Natural killer cell (primary cell): Measurements from ENCODE around the gene KAT2B. TPM values are rescaled to one million over a fixed set of nuclear protein-coding genes. Genes with fewer than 3 reads are reported as not detected.
"Not testable (repeated sequence)": the region's sequence is repeated elsewhere in the genome, so short reads cannot be mapped to it uniquely, and the experiment has no call there.

Source experiments
- ATAC-seq, 3 donors: fragments of 150-1000 bp in 2 of 3; fragments of 200-7000 bp in 1 of 3; cut with Tn5 transposase; 1 replicate in 1 of 3; 2 replicates in 2 of 3; pipeline ENCODE4 v1.10.0; 2021; ENCODE audit warnings: mild to moderate bottlenecking in 2 of 3, moderate library complexity in 2 of 3
- DNase-seq, 2 donors: peaks; one replicate each; pipeline versions ENCODE4 v3.0.0 to v3.0.0-alpha.2; 2013 to 2021; ENCODE audit warnings: mixed read lengths in 1 of 2
- H3K27ac ChIP-seq: one replicate; pipeline ENCODE4 v1.5.1; 2013; ENCODE audit warnings: mild to moderate bottlenecking, low read length
- H3K27me3 ChIP-seq: one replicate; pipeline ENCODE4 v1.6.1; 2013; ENCODE audit warnings: low read length; ENCODE audit not compliant: control insufficient read depth, insufficient read depth
- H3K36me3 ChIP-seq: one replicate; pipeline ENCODE4 v1.6.1; 2013; ENCODE audit warnings: low read length; ENCODE audit not compliant: control insufficient read depth, insufficient read depth
- H3K4me1 ChIP-seq: one replicate; pipeline ENCODE4 v1.6.1; 2013; ENCODE audit warnings: low read length; ENCODE audit not compliant: control insufficient read depth, insufficient read depth
- H3K4me3 ChIP-seq: one replicate; pipeline ENCODE4 v1.5.1; 2013; ENCODE audit warnings: low read length
- H3K9me3 ChIP-seq: one replicate; pipeline ENCODE4 v1.6.1; 2013; ENCODE audit warnings: low read length; ENCODE audit not compliant: control insufficient read depth, insufficient read depth
- H3K27ac Mint-ChIP-seq, 2 donors: one replicate each; pipeline ENCODE4 v1.8.0; 2022; ENCODE audit warnings: mild to moderate bottlenecking in 2 of 2, mixed read lengths in 2 of 2, moderate library complexity in 1 of 2
- H3K27me3 Mint-ChIP-seq, 2 donors: one replicate each; pipeline ENCODE4 v1.8.0; 2022; ENCODE audit warnings: low read depth in 2 of 2, mixed read lengths in 2 of 2
- H3K36me3 Mint-ChIP-seq: one replicate; pipeline ENCODE4 v1.8.0; 2022; ENCODE audit warnings: mixed read lengths
- H3K4me1 Mint-ChIP-seq, 2 donors: one replicate each; pipeline ENCODE4 v1.8.0; 2022; ENCODE audit warnings: mixed read lengths in 2 of 2
- H3K4me3 Mint-ChIP-seq: one replicate; pipeline ENCODE4 v1.8.0; 2022; ENCODE audit warnings: mild to moderate bottlenecking, moderate library complexity, mixed read lengths
- H3K9me3 Mint-ChIP-seq, 2 donors: one replicate each; pipeline ENCODE4 v1.8.0; 2022; ENCODE audit warnings: mixed read lengths in 2 of 2
- WGBS: methylation state at CpG from one replicate; pipeline ENCODE4 v1.1.7; 2013; ENCODE audit warnings: missing lambda C conversion rate; ENCODE audit not compliant: insufficient coverage; 5-methylcytosine and 5-hydroxymethylcytosine counted together
- intact Hi-C: fragments of 100-400 bp; cut with micrococcal nuclease; formaldehyde crosslinking; loops from one replicate; pipeline ENCODE4 v1.14.2; 2022
- total RNA-seq, 4 donors: library from RNA; stranded (reverse); fragments of 120-200 nt in 1 of 4; gene quantifications; one replicate each; pipeline versions ENCODE4 v1.2.3 to v1.2.4, GENCODE V29; 2013 to 2022
- TF ChIP-seq, protein P1 (sequence below): fragments of 200-600 bp; IDR thresholded peaks from one replicate; pipeline ENCODE4 v1.8.0; 2022; ENCODE audit warnings: antibody characterized with exemption

The KAT2B gene
- total RNA-seq, 3 donors from 2014 or later (not counting 1 experiment from before 2014, with no cell fraction given): 132 to 156 (median 146) TPM

DNA sequence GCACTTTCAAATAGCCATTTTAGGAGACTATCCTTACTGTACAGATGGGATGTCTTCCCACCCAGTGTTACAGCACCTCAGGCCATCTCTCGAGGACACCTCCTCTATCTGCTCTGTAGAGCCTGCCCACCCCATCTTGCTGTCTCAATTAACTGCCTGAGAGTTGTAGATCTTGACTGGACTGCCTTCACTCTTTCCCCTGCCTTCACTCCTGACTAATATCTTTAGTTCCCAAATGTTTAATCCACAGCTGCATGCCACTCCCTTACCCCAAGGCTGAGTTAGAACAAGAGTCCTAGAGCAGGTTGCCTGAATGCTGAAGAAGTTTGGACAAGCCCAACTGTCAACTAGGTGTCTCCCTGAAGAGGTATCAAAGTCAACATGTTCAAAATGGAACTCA, 26.9 kb upstream of the KAT2B start:
- no peaks in the 10 kb centered on the region for H3K9me3 Mint-ChIP-seq
- H3K4me1 Mint-ChIP-seq: no peaks in the 10 kb centered on the region
- TF ChIP-seq, protein P1, sequence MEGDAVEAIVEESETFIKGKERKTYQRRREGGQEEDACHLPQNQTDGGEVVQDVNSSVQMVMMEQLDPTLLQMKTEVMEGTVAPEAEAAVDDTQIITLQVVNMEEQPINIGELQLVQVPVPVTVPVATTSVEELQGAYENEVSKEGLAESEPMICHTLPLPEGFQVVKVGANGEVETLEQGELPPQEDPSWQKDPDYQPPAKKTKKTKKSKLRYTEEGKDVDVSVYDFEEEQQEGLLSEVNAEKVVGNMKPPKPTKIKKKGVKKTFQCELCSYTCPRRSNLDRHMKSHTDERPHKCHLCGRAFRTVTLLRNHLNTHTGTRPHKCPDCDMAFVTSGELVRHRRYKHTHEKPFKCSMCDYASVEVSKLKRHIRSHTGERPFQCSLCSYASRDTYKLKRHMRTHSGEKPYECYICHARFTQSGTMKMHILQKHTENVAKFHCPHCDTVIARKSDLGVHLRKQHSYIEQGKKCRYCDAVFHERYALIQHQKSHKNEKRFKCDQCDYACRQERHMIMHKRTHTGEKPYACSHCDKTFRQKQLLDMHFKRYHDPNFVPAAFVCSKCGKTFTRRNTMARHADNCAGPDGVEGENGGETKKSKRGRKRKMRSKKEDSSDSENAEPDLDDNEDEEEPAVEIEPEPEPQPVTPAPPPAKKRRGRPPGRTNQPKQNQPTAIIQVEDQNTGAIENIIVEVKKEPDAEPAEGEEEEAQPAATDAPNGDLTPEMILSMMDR: no peak

DNA sequence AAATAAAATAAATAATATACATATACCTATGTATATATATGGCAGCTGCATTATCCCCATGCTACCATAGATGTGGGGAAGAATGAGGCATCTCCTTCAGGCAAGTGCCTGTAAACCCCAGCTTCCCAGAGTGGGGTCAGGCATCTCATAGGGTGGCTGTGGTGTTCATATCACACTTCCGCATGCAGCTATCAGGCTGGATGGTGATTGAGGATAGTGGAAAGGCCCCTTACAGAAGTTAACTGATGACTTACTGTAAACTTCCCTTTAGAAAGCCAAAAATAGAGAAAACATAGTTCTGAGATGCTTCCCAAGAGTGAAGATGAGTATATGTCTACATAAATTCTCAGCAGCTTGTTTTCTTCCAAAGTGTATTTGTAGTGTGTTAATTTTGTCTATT, 24.7 kb upstream of the KAT2B start:
- ATAC-seq (no peak), DNase-seq (no peak)
- H3K27ac Mint-ChIP-seq: no peak overlapping the region
- H3K4me1 Mint-ChIP-seq: no peaks in the 10 kb centered on the region
- Histone ChIP-seq H3K27me3 (no peaks in the 10 kb centered on the region), H3K36me3 (no peaks in the 10 kb centered on the region), H3K27ac (no peak overlapping the region), H3K9me3 (no peaks in the 10 kb centered on the region), H3K4me3 (no peak overlapping the region), H3K4me1 (no peaks in the 10 kb centered on the region)
- H3K4me3 Mint-ChIP-seq: no peak overlapping the region
- intact Hi-C loops: no loop called here
- TF ChIP-seq, protein P1: no peak
- peaks cover 0 to 2% of the 10 kb centered on the region in 2 donors for H3K27me3 Mint-ChIP-seq
- 100% methylated on average over 1 of the region's 1 CpG for WGBS
- no peaks in the 10 kb centered on the region for H3K9me3 Mint-ChIP-seq
- H3K36me3 Mint-ChIP-seq: no peaks in the 10 kb centered on the region

More for the DNA sequence above, 26.9 kb upstream of the KAT2B start:
- WGBS: 92% methylated on average over 1 of the region's 1 CpG
- Mint-ChIP-seq H3K27me3 (peaks cover 0 to 2% of the 10 kb centered on the region in 2 donors), H3K27ac (no peak overlapping the region), H3K4me3 (no peak overlapping the region), H3K36me3 (no peaks in the 10 kb centered on the region)
- H3K27ac ChIP-seq: no peak overlapping the region
- no peaks in the 10 kb centered on the region for H3K9me3 ChIP-seq
- no peaks in the 10 kb centered on the region for H3K36me3 ChIP-seq
- no peak for DNase-seq
- no peak for ATAC-seq
- no peaks in the 10 kb centered on the region for H3K4me1 ChIP-seq
- no peak overlapping the region for H3K4me3 ChIP-seq
- H3K27me3 ChIP-seq: no peaks in the 10 kb centered on the region
- intact Hi-C loops: no loop called here

DNA sequence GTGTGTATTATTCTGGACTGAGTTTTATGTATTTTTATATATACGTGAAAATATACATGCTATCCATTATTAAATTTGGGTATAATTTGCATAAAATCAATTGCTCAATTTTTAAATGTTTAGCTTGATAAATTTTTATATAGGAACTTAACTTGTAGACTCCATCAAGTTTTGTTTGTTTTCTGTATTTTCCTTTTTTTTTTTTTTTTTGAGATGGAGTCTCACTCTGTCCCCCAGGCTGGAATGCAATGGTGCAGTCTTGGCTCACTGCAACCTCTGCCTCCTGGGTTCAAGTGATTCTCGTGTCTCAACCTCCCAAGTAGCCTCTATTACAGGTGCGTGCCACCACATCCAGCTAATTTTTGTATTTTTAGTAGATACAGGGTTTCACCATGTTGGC, 24.2 kb upstream of the KAT2B start:
- H3K4me3 Mint-ChIP-seq, ATAC-seq, H3K27ac ChIP-seq, H3K4me3 ChIP-seq, H3K36me3 Mint-ChIP-seq, intact Hi-C loops, H3K9me3 Mint-ChIP-seq, H3K4me1 Mint-ChIP-seq, H3K36me3 ChIP-seq, H3K27ac Mint-ChIP-seq, DNase-seq, H3K27me3 Mint-ChIP-seq, H3K9me3 ChIP-seq, H3K27me3 ChIP-seq, H3K4me1 ChIP-seq: not testable (repeated sequence)
- WGBS: 93% methylated on average over 2 of the region's 3 CpGs

DNA sequence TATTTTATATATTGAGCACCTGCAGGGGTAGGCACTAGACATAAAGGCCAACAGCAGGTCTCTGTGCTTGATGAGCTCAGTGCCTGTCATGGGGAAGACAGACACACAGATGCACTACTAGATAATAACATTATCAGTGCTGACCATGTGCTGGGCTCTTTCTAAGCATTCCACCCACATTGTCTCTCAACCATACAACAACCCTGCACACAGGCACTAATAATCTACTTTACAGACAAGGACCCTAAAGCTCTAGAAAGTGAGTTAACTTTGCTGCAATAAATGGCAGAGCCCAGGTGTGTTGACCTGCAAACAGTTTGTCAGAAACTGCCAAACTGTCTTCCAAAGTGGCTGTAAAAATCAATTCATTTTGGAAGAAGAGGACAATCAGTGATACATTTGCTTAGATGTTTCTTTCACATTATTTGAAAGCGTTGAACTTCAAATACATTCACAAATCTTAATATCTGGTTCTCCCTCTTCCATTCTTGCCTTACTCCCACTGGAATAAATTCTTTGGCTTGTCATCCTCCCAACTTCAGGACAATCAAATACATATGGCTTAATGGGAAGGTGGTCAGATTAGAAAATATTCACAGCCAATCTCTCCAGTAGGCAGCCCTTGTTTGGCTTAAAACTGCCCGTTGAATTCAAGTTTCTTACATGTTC, 17.2 kb upstream of the KAT2B start:
- no peaks in the 10 kb centered on the region for H3K9me3 Mint-ChIP-seq
- H3K27ac Mint-ChIP-seq: no peak overlapping the region
- WGBS: 100% methylated on average over 1 of the region's 2 CpGs
- no peaks in the 10 kb centered on the region for H3K4me1 Mint-ChIP-seq
- intact Hi-C loops: no loop called here
- Histone ChIP-seq H3K4me1 (no peaks in the 10 kb centered on the region), H3K36me3 (no peaks in the 10 kb centered on the region), H3K27me3 (no peaks in the 10 kb centered on the region), H3K27ac (no peak overlapping the region), H3K4me3 (no peak overlapping the region), H3K9me3 (no peaks in the 10 kb centered on the region)
- H3K27me3 Mint-ChIP-seq: no peaks in the 10 kb centered on the region
- no peak overlapping the region for H3K4me3 Mint-ChIP-seq
- H3K36me3 Mint-ChIP-seq: no peaks in the 10 kb centered on the region
- no peak for ATAC-seq
- TF ChIP-seq, protein P1: no peak
- no peak for DNase-seq
